Duodenal mucosa (tissue), 2 donors: Measurements from ENCODE around the gene CHRNA5.

ENCODE experiments used
- H3K27ac ChIP-seq: one replicate; pipeline ENCODE4 v1.7.0; 2013; ENCODE audit warnings: low read depth, low read length
- H3K27me3 ChIP-seq, 2 donors: one replicate each; pipeline ENCODE4 v1.7.0; 2013; ENCODE audit warnings: low read length in 2 of 2, control low read depth in 1 of 2; ENCODE audit not compliant: insufficient read depth in 2 of 2, control insufficient read depth in 1 of 2
- H3K36me3 ChIP-seq, 2 donors: one replicate each; pipeline ENCODE4 v1.7.0; 2013; ENCODE audit warnings: low read length in 2 of 2, control low read depth in 1 of 2; ENCODE audit not compliant: insufficient read depth in 2 of 2, control insufficient read depth in 1 of 2
- H3K4me1 ChIP-seq, 2 donors: one replicate each; pipeline ENCODE4 v1.7.0; 2013; ENCODE audit warnings: low read length in 2 of 2, control low read depth in 1 of 2; ENCODE audit not compliant: insufficient read depth in 2 of 2, control insufficient read depth in 1 of 2
- H3K4me3 ChIP-seq, 2 donors: one replicate each; pipeline ENCODE4 v1.7.0; 2013; ENCODE audit warnings: low read length in 2 of 2, low read depth in 1 of 2
- H3K9ac ChIP-seq, 2 donors: one replicate each; pipeline ENCODE4 v1.7.0; 2013; ENCODE audit warnings: low read length in 2 of 2, low read depth in 1 of 2
- H3K9me3 ChIP-seq, 2 donors: one replicate each; pipeline ENCODE4 v1.7.0; 2013; ENCODE audit warnings: low read length in 2 of 2, control low read depth in 1 of 2; ENCODE audit not compliant: control insufficient read depth in 1 of 2

Gene CHRNA5

DNA sequence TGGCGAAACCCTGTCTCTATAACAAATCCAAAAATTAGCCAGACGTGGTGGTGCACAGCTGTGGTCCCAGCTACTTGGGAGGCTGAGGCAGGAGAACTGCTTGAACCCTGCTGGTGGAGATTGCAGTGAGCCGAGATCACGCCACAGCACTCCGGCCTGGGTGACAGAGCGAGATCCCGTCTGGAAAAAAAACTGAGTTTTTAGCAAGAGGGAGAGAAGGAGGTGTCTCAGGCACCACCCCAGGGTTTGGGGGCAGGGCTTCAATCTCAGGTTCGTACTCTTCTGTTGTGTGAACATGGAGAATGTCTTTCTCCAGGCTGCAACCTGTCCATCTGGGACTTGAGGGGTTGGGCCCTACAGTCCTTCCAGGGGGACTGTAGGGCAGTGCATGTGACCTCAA lies 52.7 kb downstream of the CHRNA5 start:
- H3K27ac ChIP-seq = no peak overlapping the region
- no peak overlapping the region for H3K9ac ChIP-seq
- no peak overlapping the region for H3K4me3 ChIP-seq
- H3K9me3 ChIP-seq = no peaks in the 10 kb centered on the region
- no peaks in the 10 kb centered on the region for H3K36me3 ChIP-seq
- H3K27me3 ChIP-seq = peaks cover 32 to 34% of the 10 kb centered on the region in 2 donors
- no peaks in the 10 kb centered on the region for H3K4me1 ChIP-seq

DNA sequence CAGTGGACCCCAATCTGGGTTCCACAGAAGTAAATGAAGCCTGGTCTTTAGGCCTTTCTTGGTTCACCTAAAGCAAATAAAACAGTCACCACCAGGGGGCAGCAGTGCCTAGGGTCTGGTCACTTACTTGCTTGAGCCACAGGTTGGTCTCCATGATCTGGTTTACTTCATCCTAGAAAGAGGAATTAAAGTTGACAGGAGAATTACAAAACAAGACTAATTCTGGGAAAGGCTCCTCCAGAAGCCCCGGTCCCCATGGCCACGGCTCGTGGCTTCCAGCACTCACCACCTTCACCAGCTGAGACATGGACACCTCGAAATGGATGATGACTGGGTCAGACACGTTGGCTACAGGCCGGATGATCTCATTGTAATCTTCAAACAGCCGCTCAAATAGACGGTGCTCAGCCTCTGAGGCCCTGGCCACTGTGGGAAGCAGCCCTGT lies 53.2 kb downstream of the CHRNA5 start:
- H3K27ac ChIP-seq = no peak overlapping the region

DNA sequence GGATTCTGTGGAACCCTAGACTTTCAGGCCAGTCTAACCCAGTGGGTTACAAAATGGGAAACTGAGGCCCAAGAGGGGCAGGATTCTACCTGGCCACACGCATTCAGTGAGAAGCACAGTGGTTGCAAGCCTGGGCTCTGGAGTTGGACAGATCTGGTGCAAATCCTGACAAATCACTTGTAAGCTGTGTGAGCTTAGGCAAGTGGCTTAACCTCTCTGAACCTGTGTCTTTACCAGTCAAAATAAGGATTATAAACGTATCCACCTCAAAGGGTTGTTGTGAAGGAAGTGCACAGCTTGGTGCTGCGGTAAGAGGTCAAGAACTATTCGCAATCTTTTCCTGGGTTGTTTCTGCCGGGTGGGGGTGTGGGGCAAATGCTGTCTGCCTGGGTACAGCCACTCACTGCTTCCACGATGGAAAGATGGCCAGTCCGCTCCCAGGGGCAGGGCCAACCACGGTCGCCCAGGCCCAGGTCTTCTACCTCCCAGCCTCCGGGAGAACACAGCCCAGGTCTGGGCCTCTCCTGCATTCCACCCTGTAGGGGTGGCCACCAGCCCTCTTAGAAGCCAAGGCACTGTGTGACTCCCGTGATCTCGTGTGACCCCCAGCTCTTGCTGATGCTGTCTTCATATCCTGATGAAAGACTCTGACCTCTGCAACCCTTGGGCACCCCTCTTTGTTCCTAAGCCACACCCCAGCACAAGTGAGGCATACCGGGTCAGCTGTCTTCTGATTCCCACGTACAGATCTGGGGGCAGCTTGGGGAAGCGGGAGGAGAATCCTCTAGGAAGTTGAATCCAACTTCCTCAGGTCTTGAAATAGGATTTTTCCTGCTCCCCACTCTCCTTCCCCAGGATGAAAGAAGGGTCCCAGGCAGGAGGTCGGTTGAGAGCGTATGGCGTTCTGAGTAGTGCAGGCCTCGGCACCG lies 54.0 kb downstream of the CHRNA5 start:
- Histone ChIP-seq H3K36me3 (no peaks in the 10 kb centered on the region), H3K9ac (no peak overlapping the region), H3K4me1 (no peaks in the 10 kb centered on the region), H3K27ac (no peak overlapping the region), H3K9me3 (no peaks in the 10 kb centered on the region), H3K4me3 (no peak overlapping the region), H3K27me3 (peaks cover 32 to 34% of the 10 kb centered on the region in 2 donors)

More for the DNA sequence above, 53.2 kb downstream of the CHRNA5 start:
- Histone ChIP-seq H3K9ac (no peak overlapping the region), H3K4me3 (no peak overlapping the region), H3K9me3 (no peaks in the 10 kb centered on the region), H3K36me3 (no peaks in the 10 kb centered on the region), H3K4me1 (no peaks in the 10 kb centered on the region), H3K27me3 (peaks cover 32 to 34% of the 10 kb centered on the region in 2 donors)

DNA sequence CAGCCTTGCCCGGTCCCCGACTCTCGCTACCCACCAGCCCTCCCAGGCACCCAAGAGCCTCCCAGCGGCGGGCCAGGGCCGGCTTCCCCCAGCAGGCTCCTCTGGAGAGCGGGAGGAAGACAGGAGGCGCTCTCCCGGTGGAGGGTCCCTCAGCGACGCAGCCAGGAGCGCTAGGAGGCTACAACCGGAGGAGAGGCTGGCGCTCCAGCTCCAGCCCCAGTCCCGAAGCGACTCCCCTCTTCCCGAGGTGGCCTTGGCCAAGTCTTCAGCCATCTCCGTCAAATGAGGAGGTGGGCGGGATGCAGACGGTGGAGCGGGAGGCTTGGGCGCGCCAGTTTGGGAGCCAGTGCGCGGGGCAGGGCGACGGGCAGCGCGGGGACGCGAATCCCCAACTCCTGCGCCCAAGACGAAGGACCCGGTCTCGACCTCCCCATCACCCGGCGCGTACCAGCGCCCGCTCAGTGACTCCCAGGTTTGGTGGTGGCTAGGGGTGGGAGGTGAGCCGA lies 54.8 kb downstream of the CHRNA5 start:
- no peak overlapping the region for H3K4me3 ChIP-seq
- H3K36me3 ChIP-seq = no peaks in the 10 kb centered on the region
- H3K4me1 ChIP-seq = no peaks in the 10 kb centered on the region
- no peak overlapping the region for H3K9ac ChIP-seq
- H3K9me3 ChIP-seq = no peaks in the 10 kb centered on the region
- no peak overlapping the region for H3K27ac ChIP-seq
- H3K27me3 ChIP-seq = peaks cover 33 to 34% of the 10 kb centered on the region in 2 donors

DNA sequence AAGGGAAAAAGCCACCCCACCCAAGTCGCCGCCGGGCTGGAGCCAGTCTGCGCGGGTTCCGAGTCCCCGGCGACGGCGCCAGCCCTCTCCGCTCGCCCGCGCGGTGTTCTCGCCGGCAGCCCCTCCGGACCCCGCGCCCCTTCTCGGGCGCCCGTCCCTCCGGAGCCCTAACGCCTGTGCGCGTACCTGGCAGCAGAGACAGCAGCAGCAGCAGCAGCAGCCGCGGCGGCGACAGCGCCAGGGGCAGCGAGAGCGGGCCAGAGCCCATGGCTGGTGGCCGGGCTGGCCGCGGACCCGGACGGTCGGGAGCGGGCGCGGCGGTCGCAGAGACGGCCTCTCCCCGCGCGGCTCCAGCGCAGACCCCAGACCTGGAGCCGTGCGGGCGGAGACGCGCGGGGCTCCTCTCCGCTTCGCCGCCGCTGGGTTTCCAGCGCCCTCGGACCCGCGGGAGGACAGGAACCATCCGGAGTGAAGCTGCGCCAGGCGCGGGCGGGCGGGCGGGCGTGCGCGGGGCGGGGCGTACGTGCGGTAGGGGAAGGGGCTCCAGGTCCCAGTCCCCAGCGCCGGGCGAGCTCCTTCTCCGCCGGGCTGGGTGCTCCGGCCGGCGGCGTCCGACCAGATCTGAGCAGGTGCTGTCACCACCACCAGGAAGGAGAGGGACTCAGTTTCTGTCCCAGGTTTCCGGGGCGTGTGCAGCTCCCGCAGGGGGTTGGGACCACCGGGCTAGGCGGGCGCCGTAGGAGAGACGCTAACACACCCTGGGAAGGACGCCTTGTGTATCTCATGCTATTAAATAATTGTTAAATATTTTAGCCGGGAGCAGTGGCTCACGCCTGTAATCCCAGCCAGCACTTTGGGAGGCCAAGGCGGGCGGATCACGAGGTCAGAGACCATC lies 55.5 kb downstream of the CHRNA5 start, which contains the start of gene CHRNA3:
Gene CHRNA3, minus strand, starts transcription at position 470 of the 895 bp plus-strand sequence. Its CDS starts 202 bp downstream, at position 268.
- Histone ChIP-seq H3K27ac (no peak within 1 kb of the TSS), H3K36me3 (no peaks in the 10 kb centered on the region), H3K9ac (no peak within 1 kb of the TSS), H3K4me3 (no peak within 1 kb of the TSS), H3K4me1 (no peaks in the 10 kb centered on the region), H3K9me3 (no peaks in the 10 kb centered on the region), H3K27me3 (peaks cover 34 to 35% of the 10 kb centered on the region in 2 donors)

DNA sequence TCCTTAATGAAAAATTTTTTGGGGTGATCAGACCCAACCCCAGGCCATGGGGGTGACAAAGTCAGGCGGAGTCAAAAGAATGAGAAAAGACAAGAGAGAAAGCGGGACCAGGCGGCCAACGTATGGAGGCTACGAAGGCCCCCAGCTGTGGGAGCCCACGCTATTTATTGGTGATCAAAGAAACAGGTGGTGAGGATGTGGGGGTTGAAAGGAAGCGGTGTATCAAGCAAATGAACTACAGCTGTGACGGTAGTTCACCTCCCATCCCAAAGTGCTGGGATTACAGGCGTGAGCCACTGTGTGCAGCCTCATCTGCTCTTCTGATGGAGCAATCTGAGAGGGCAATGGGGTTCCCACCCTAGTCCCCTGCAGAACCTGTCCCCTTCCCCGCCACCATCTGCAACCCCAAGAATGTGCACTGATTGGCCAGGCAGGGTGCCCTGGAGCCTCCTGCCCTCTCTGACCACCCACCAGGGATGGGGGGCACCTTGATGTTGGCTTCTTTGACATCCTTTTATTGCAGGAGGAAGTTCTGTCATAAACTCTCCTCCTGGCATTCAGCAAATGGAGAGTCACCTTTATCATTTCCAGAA lies 56.6 kb downstream of the CHRNA5 start:
- Histone ChIP-seq H3K4me3 (no peak overlapping the region), H3K9me3 (no peaks in the 10 kb centered on the region), H3K4me1 (no peaks in the 10 kb centered on the region), H3K36me3 (no peaks in the 10 kb centered on the region), H3K9ac (no peak overlapping the region), H3K27me3 (peaks cover 35 to 39% of the 10 kb centered on the region in 2 donors), H3K27ac (no peak overlapping the region)

DNA sequence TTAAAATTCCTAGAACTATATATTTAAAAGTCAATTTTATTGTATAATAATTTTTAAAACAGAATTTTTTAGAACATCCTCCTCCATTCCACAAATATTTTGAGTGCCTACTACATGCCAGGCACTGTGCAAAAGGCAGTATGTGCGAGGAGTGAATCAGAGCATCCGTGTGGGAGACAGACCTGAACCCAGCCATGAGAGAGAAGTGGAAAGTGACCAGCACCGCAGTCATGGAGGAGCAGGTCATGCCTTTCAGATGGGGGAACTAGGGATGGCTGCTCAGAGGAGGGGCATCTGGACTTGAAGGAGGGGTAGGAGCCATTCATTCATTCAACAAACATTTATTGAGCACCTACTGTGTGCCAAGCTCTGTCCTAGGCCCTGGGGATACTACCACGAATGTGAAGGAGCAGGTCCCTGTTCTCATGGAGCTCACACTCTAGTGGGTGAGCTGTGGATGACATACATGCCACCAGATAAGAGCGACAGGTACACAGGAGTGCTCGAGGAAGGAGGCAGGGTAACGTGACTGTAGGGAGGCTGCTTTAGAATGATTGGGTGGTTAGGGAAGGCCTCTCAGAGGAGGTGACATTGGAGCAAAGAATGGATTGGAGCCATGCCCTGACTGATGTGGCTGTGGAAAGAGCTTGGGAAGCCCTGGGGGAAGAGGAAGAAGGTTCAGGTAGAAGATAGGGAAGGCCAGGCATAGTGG lies 58.6 kb downstream of the CHRNA5 start:
- no peaks in the 10 kb centered on the region for H3K36me3 ChIP-seq
- peaks cover 33 to 41% of the 10 kb centered on the region in 2 donors for H3K27me3 ChIP-seq
- H3K4me1 ChIP-seq = no peaks in the 10 kb centered on the region
- no peak overlapping the region for H3K27ac ChIP-seq
- no peak overlapping the region for H3K9ac ChIP-seq
- no peaks in the 10 kb centered on the region for H3K9me3 ChIP-seq
- no peak overlapping the region for H3K4me3 ChIP-seq

DNA sequence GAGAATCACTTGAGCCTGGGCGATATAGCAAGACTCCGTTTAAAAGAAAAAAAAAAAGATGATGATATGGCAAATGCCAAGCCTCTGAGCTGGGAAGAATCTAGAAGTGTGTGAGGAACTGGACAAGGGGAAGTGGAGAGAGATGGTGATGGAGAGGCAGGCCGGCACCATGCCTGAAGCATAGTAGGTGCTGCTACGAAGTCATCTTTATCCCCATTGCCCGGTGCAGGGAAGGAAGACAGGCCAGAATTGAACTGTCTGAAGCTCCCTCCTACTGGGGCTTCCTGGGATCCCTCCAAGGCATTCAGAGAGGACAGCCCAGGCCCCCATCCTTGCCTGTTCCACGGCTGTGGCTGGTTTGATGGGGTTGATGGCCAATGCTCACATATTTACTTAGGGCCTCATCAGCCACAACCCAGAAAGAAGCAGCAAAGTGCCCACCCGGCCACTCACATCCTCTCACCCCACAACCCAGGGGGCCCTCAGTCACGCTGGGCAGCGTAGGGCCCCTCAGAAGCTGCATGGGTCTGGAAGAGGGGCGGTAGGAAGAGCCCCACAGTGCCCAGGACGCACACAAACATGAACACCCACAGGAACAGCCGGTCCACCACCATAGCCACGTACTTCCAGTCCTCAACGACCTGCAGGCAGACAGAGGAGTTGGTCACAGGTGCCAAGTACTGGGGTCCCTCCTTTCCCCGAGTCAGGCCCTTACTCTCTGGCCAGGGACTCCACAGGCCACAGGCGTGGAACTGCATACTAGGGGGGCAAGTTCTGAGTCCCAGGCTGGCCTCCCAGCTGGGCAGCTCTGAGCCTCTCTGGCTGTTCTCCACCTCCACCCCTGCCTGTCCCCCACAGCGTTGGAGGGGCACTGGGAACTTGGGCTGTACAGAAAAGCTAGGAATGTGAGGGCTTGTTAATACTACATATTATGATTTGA lies 59.6 kb downstream of the CHRNA5 start:
- H3K9me3 ChIP-seq = no peaks in the 10 kb centered on the region
- H3K27me3 ChIP-seq = peaks cover 29 to 32% of the 10 kb centered on the region in 2 donors
- no peak overlapping the region for H3K27ac ChIP-seq
- no peak overlapping the region for H3K4me3 ChIP-seq
- no peaks in the 10 kb centered on the region for H3K36me3 ChIP-seq
- H3K4me1 ChIP-seq = no peaks in the 10 kb centered on the region
- no peak overlapping the region for H3K9ac ChIP-seq
